Spleen (tissue), 11 donors: ENCODE data around the gene ANXA2. TPM values are rescaled to one million over a fixed set of nuclear protein-coding genes. Genes with fewer than 3 reads are reported as not detected.

Experiments used
- DNase-seq: peaks from one replicate; pipeline ENCODE4 v3.0.0-alpha.2; 2020
- H3K27ac ChIP-seq, 8 donors: fragments of 200-600 bp; sonication (generic) in 7 of 8; 1 replicate in 4 of 8; 2 replicates in 4 of 8; pipeline versions ENCODE4 v1.5.0 to v1.8.0; 2016 to 2021; ENCODE audit warnings: inconsistent platforms in 4 of 8, mild to moderate bottlenecking in 4 of 8, moderate library complexity in 1 of 8
- H3K27me3 ChIP-seq, 7 donors: fragments of 200-600 bp; sonication (generic) in 6 of 7; replicated peaks in 1 of 7; 1 replicate in 4 of 7; 2 replicates in 3 of 7; pipeline versions ENCODE4 v1.5.0 to v1.8.0; 2016 to 2021; ENCODE audit warnings: inconsistent platforms in 3 of 7, mild to moderate bottlenecking in 1 of 7
- H3K36me3 ChIP-seq, 6 donors: fragments of 200-600 bp; sonication (generic) in 5 of 6; 1 replicate in 4 of 6; 2 replicates in 2 of 6; pipeline versions ENCODE4 v1.5.0 to v1.8.0; 2016 to 2021; ENCODE audit warnings: inconsistent platforms in 2 of 6
- H3K4me1 ChIP-seq, 6 donors: fragments of 200-600 bp; sonication (generic) in 5 of 6; 1 replicate in 3 of 6; 2 replicates in 3 of 6; pipeline versions ENCODE4 v1.5.0 to v1.8.0; 2016 to 2021; ENCODE audit warnings: inconsistent platforms in 3 of 6
- H3K4me3 ChIP-seq, 8 donors: fragments of 200-600 bp; sonication (generic) in 7 of 8; 1 replicate in 4 of 8; 2 replicates in 4 of 8; pipeline versions ENCODE4 v1.5.0 to v1.8.0; 2016 to 2021; ENCODE audit warnings: inconsistent platforms in 4 of 8, mild to moderate bottlenecking in 4 of 8, moderate library complexity in 2 of 8
- H3K9me3 ChIP-seq, 8 donors: fragments of 200-600 bp; sonication (generic) in 7 of 8; 1 replicate in 4 of 8; 2 replicates in 4 of 8; pipeline versions ENCODE4 v1.5.0 to v1.8.0; 2016 to 2021; ENCODE audit warnings: inconsistent platforms in 4 of 8
- POLR2A ChIP-seq, 3 donors: fragments of 450-650 bp; IDR thresholded peaks; one replicate each; pipeline ENCODE4 v1.5.1; 2017; ENCODE audit warnings: antibody characterized with exemption in 3 of 3, mild to moderate bottlenecking in 1 of 3
- POLR2AphosphoS5 ChIP-seq, 3 donors: sonication (generic); formaldehyde crosslinking; IDR thresholded peaks; one replicate each; pipeline ENCODE4 v1.5.1; 2017; ENCODE audit warnings: antibody characterized with exemption in 3 of 3
- WGBS, 5 donors: extraction: QIAGEN DNeasy Blood & Tissue Kit in 3 of 5; methylation state at CpG; one replicate each; pipeline versions ENCODE4 v1.1.5 to v1.1.7; 2013 to 2018; 5-methylcytosine and 5-hydroxymethylcytosine counted together
- intact Hi-C: fragments of 100-400 bp; cut with DNase I; formaldehyde crosslinking; loops from one replicate; pipeline ENCODE4 v1.15.0; 2023; ENCODE audit warnings: low total_unique reads
- polyA plus RNA-seq, 3 donors: library from polyadenylated mRNA; stranded (reverse); fragments of 200-250 nt; gene quantifications; one replicate each; pipeline ENCODE4 v1.2.1, GENCODE V29; 2013
- total RNA-seq, 7 donors: library from RNA; depleted of rRNA in 3 of 7; stranded (reverse); fragments of >200 nt in 3 of 7; fragmentation: NEBNext Ultra II Directional in 4 of 7; extraction: Animal tissue kit (Norgen Biotek cat#: 25700) in 4 of 7; gene quantifications; one replicate each; pipeline versions ENCODE4 v1.1.0 to v1.2.1, GENCODE V29; 2016 to 2021
- TF ChIP-seq, protein P1 (sequence below), 11 experiments: fragments of 200-600 bp in 7 of 11; fragments of 450-650 bp in 4 of 11; sonication (generic) in 4 of 11; IDR thresholded peaks in 8 of 11; conservative IDR thresholded peaks in 3 of 11; 1 replicate in 7 of 11; 2 replicates in 4 of 11; pipeline versions ENCODE4 v1.4.0 to v1.8.0; 2016 to 2021; ENCODE audit warnings: antibody characterized with exemption in 11 of 11, inconsistent platforms in 4 of 11, mild to moderate bottlenecking in 1 of 11
- donor health status: healthy with polysubstance abuse.
- donor health status: DM: no; HTN: no; CAD: no; lungs with moderate emphysema.
- donor health status: DM: no; HTN: no; CAD: no.
- donor health status: Bipolar disorder and iron deficiency.
- donor health status: healthy.
- donor health status: DM: no; HTN: no; CAD: no.
- donor health status: DM: yes; HTN: yes; CAD: no.

ANXA2 gene
- total and polyA plus RNA-seq, 10 donors = 163 to 437 (median 337) TPM

DNA sequence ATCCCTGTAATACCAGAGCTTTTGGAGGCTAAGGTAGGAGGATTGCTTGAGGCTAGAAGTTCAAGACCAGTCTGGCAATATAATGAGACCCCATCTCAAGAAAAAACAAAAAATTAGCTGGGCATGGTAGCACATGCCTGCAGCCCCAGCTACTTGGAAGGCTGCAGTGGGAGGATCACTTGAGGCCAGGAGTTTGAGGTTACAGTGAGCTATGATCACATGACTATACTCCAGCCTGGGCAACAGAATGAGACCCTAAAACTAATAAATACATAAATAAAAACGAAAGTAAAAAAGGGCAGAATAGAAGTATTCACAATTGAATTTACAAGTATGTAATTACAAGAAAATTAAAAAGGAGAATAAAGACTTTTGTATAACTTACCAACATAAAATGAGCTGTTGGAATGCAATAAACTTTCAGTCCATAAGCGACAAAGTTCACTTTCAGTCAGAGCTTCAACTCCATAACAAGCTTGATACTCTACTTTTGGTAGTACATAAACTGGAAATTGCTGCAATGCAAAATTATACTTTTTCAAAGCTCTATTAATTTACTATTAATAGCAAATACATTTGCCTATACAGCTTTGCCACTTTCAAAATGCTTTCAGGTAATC is 44.4 kb upstream of the ANXA2 start:
- no peaks in the 10 kb centered on the region for H3K27me3 ChIP-seq
- H3K9me3 ChIP-seq = no peaks in the 10 kb centered on the region
- H3K36me3 ChIP-seq = peaks cover 0 to 57% (median 12%) of the 10 kb centered on the region in 6 donors
- WGBS, 5 donors = 81 to 96% (median 87%) methylated on average over 2 of the region's 2 CpGs
- H3K4me1 ChIP-seq = peaks cover 0 to 7% (median 0%) of the 10 kb centered on the region in 6 donors
- intact Hi-C loops = no loop called here
- DNase-seq = no peak
- no peak overlapping the region for H3K4me3 ChIP-seq
- TF ChIP-seq, protein P1, sequence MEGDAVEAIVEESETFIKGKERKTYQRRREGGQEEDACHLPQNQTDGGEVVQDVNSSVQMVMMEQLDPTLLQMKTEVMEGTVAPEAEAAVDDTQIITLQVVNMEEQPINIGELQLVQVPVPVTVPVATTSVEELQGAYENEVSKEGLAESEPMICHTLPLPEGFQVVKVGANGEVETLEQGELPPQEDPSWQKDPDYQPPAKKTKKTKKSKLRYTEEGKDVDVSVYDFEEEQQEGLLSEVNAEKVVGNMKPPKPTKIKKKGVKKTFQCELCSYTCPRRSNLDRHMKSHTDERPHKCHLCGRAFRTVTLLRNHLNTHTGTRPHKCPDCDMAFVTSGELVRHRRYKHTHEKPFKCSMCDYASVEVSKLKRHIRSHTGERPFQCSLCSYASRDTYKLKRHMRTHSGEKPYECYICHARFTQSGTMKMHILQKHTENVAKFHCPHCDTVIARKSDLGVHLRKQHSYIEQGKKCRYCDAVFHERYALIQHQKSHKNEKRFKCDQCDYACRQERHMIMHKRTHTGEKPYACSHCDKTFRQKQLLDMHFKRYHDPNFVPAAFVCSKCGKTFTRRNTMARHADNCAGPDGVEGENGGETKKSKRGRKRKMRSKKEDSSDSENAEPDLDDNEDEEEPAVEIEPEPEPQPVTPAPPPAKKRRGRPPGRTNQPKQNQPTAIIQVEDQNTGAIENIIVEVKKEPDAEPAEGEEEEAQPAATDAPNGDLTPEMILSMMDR (IDR thresholded peaks at IDR 0.05 in 8 of 11, conservative IDR thresholded peaks at IDR 0.05 in 3 of 11) = no peak
- TF ChIP-seq POLR2A (IDR thresholded peaks at IDR 0.05) (no peak), POLR2AphosphoS5 (IDR thresholded peaks at IDR 0.05) (no peak)
- no peak overlapping the region for H3K27ac ChIP-seq

DNA sequence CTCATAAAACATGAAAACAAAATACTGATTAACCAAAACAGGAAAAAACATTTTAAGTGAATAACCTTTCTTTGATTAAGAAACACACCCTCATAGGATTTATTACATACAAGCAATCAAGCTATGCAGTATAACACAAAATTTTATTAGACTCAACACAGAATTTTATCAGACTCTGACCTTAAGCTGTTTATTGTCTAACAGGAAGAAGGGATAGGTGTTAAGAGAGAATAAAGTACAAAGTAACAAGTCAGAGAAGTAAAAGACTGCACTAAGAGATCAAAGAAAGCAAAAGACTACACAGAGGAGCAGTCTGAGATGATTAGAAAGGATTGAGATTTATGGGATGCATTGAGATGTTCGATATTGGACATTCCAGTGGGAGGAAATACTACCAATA is 43.5 kb upstream of the ANXA2 start:
- H3K27ac ChIP-seq = no peak overlapping the region
- TF ChIP-seq POLR2A (IDR thresholded peaks at IDR 0.05) = no peak
- TF ChIP-seq, protein P1 (IDR thresholded peaks at IDR 0.05 in 8 of 11, conservative IDR thresholded peaks at IDR 0.05 in 3 of 11) = no peak
- TF ChIP-seq POLR2AphosphoS5 (IDR thresholded peaks at IDR 0.05) = no peak
- no peak for DNase-seq
- H3K4me3 ChIP-seq = no peak overlapping the region
- 79 to 94% (median 89%) methylated on average over 1 of the region's 1 CpG for WGBS, 5 donors
- H3K9me3 ChIP-seq = no peaks in the 10 kb centered on the region
- intact Hi-C loops = no loop called here
- no peaks in the 10 kb centered on the region for H3K27me3 ChIP-seq
- peaks cover 0 to 49% (median 13%) of the 10 kb centered on the region in 6 donors for H3K36me3 ChIP-seq
- H3K4me1 ChIP-seq = peaks cover 0 to 7% (median 0%) of the 10 kb centered on the region in 6 donors

- H3K4me1 ChIP-seq = no peaks in the 10 kb centered on the region
- no peaks in the 10 kb centered on the region for H3K27me3 ChIP-seq
- DNase-seq = no peak
- WGBS, 5 donors = 92 to 98% (median 97%) methylated on average over 1 of the region's 1 CpG
- H3K4me3 ChIP-seq = no peak overlapping the region
- no peak overlapping the region for H3K27ac ChIP-seq
- TF ChIP-seq, protein P1 (IDR thresholded peaks at IDR 0.05 in 8 of 11, conservative IDR thresholded peaks at IDR 0.05 in 3 of 11) = no peak
- no peak for TF ChIP-seq POLR2AphosphoS5 (IDR thresholded peaks at IDR 0.05)
- H3K36me3 ChIP-seq = peaks cover 0 to 66% (median 24%) of the 10 kb centered on the region in 6 donors
- H3K9me3 ChIP-seq = no peaks in the 10 kb centered on the region
- intact Hi-C loops = loop anchor here (5.0 kb wide), 1 partner anchor 76 kb away; no protein-coding TSS in a partner anchor
Measured at GRCh38 chr15:60438646-60439045, 40.9 kb upstream of the ANXA2 start.

- Histone ChIP-seq H3K36me3 (peaks cover 0 to 90% (median 29%) of the 10 kb centered on the region in 6 donors), H3K9me3 (no peaks in the 10 kb centered on the region), H3K27me3 (no peaks in the 10 kb centered on the region), H3K4me1 (peaks cover 0 to 18% (median 3%) of the 10 kb centered on the region in 6 donors), H3K4me3 (no peak overlapping the region), H3K27ac (no peak overlapping the region)
- 95 to 99% (median 96%) methylated on average over 1 of the region's 1 CpG for WGBS, 5 donors
- intact Hi-C loops = no loop called here
- TF ChIP-seq POLR2A (IDR thresholded peaks at IDR 0.05) (no peak), POLR2AphosphoS5 (IDR thresholded peaks at IDR 0.05) (no peak)
- TF ChIP-seq, protein P1 (IDR thresholded peaks at IDR 0.05 in 8 of 11, conservative IDR thresholded peaks at IDR 0.05 in 3 of 11) = no peak
- DNase-seq = no peak
Measured at GRCh38 chr15:60428935-60429334, 31.1 kb upstream of the ANXA2 start.
